Inflammatory macrophage treated with lipopolysaccharide for 1 hour (primary cell): ENCODE data around the gene TAL2.
A peak's percentile ranks its signal among the peaks of the same experiment; 100 is the strongest.
"Not testable (repeated sequence)": the region's sequence is repeated elsewhere in the genome, so short reads cannot be mapped to it uniquely, and the experiment has no call there.

Experiments
- DNase-seq, 2 donors: peaks; one replicate each; pipeline ENCODE4 v3.0.0-alpha.2; 2020 to 2022

Gene TAL2

DNA sequence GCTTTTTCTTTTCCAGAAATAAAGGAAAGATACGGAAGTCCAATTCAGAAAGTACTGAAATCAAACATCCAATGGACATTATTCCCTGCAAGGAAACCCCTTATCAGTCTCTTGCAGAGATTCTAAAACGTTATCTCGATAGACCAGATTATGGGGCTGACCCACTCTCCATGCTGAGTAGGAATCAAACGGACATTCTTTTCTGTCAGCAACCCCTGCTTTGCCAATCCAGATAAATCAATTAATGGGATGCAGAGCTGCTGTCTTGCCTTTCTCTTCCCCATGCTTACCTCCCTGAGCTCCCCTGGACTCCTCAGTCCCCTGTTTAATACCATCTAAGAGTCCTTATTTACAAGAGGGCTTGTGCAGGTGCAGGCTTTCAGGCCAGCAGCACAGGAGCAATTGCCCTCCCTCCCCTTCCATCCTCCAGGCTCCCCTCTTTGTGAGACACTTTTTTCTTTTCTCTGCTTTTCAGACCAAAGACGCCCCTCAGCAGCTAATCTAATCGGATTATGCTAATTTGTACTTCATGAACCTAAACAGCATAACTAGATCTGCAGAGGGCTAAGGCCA lies 14.2 kb downstream of the TAL2 start:
- no peak for DNase-seq

- DNase-seq: no peak
Measured at GRCh38 chr9:105678163-105678562, 15.9 kb downstream of the TAL2 start.

DNA sequence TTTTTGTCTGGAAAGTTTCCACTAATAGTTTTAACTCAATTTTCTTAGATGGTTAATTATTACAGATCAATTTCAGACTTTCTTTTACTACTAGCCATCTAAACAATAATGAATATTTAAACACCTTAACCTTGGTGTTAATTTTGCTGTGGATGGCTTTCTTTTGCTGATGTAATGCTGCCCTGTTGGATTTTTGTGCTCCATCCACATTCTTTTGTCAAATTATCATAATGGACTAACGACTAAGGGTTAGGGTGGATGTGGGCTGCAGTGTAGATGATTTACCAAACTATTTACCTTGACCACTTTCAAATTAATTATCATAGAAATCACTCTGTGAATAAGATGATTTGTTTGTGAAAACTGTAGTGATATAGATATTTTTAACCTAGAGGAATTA lies 16.5 kb downstream of the TAL2 start:
- DNase-seq: no peak

DNA sequence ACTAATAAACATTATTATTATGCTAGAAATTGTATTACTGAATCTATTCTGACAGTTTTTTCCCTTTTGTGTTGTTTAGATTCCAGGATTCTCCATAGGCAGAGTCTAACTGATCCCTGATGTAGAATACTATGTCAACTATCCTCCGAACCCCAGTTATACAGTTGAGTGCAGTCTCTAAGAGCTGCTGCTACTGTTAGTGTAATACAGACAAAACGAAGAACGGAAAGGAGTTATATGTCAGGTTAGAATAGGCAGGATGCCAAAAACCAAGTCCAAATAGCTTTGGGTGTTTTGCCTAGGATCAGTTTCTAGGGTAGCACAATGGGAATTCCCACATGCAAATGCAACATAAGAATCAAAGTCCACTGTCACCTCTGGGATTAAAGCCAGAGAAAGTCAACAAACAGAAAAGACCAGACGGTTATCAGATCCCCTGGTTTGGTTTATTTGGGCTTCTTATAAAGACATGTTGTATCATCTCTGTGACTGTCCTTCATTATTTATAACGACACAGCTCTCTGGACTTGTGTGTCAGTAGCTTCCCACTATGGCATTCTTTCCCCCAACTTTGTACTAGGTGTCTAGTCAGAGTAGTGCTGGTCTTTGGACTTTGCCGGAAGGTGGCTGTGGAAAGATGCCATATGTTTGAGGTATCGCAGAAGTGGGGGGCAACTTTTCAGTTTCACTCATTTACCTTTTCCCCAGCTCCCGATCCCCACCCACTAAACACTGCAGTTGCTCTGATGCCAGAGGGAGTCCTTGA lies 17.2 kb downstream of the TAL2 start:
- no peak for DNase-seq

- no peak for DNase-seq
Measured at GRCh38 chr9:105681313-105681712, 19.1 kb downstream of the TAL2 start.

DNA sequence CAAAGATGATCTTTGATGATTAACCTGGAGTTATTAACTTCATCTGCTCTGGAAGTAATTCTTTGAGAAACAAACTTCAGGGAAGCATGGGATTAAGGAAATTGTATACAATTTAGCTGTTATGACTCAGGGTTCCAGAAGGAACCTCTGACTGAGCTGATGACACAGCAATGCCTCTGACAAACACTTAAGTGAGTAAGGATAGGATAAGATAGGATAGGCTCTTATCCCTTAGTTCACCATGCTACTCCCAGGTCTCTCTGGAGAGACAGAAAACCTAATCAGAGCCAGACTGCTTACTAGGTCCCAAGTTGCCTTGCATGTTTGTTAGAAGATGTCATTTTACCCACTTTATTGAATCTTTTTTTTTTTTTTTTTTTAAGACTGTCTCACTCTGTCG lies 19.5 kb downstream of the TAL2 start:
- no peak for DNase-seq

GRCh38 chr9:105683688-105684275 lies 21.5 kb downstream of the TAL2 start:
- no peak for DNase-seq

DNA sequence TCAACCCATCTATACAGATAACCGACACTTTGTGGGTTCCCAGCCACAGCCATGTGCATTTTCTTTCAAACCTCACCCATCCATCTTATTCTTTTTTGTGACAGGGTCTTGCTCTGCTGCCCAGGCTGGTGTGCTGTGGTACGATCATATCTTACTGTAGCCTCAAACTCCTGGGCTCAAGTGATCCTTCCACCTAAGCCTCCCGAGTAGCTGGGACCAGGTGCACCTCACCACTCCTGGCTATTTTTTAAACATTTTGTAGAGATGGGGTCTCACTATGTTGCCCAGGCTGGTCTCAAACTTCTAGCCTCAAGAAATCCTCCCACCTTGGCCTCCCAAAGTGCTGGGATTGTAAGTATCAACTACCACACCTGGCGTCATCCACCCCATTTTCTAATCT lies 24.7 kb downstream of the TAL2 start:
- no peak for DNase-seq

DNA sequence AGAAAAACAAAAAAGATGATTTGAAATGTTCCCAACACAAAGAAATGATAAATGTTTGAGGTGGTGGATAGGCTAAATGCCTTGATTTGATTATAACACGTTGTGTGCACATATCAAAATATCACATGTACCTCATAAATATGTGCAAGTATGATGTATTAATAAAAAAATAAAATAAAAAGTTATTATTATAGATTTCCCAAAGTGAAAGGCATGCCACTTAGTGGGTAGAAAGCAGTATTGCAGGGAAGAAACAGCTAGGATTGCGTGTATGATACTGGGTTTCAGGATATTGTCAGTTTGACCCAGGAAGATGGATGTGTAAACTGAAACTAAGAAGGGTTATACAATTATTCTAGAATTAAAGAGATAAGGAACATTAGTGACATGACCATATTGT lies 28.5 kb downstream of the TAL2 start:
- peak; percentile 11 to 15 for DNase-seq

GRCh38 chr9:105693435-105694189 lies 31.4 kb downstream of the TAL2 start:
- peak; percentile 37 to 47 for DNase-seq

DNA sequence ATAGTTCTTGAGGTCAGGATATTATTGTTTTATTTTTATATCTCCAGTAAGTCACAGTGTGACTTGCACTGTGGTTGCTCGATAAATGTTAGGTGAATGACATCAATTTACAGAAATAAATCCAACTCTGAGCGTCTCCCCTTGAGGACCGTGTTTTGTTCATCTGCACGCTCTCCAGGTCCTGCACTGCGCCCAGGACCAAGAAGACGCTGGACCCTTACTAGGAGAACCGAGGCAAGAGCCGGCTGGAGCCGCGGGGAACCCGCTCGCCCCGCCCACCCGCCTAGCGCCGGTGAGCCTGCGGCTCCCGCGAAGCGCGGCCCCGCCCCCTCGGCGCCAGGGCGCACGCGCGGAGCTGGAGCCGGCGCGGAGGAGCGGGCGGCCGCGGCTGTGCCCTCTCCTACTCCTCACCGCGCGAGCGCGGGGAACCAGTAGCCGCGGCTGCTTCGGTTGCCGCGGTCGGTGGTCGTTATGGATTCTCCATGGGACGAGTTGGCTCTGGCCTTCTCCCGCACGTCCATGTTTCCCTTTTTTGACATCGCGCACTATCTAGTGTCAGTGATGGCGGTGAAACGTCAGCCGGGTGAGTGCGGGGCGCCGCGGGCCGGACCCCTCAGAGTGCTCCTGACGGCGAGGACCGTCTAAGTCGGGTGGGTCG lies 32.1 kb downstream of the TAL2 start, which contains the start of gene TMEM38B:
TMEM38B (plus strand) TSS at position 352 of the 658 bp plus-strand sequence; CDS start at position 472, 120 bp downstream.
- peak; percentile 63 to 85 for DNase-seq

DNA sequence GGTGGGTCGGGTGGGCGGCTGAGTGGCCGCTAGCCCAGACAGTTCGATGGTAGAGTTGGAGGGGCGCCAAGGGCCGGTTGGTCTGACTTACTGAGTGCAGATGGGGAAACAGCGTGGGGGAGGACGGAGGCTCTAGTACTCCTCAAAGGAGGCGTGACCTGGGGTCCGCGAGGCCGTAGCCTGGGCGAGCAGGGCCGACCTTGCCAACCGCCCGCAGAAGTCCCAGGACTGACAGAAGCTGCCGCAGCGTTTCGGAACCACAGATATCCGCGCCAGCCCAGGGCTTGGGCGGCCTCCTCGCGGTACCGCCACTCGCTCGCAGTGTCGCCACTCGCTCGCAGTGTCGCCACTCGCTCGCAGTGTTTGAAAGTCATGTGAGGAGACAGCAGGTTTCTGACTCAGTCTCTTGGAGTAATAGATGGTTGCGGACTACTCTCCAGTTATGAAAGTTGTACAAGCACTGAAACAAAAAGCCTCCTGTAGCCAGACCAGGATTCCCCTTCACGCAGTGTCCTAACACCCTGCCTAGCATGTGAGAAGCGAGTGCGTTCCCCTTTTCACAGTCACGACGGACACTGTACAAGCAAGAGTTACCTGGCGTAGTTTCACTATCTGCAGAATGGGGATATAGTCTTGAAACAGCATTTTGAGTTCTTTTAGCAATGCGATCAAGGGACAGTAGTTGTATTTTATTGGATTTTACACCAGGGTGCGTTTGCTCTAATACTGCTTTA lies 32.8 kb downstream of the TAL2 start:
- DNase-seq: peak; percentile 75 to 89

DNA sequence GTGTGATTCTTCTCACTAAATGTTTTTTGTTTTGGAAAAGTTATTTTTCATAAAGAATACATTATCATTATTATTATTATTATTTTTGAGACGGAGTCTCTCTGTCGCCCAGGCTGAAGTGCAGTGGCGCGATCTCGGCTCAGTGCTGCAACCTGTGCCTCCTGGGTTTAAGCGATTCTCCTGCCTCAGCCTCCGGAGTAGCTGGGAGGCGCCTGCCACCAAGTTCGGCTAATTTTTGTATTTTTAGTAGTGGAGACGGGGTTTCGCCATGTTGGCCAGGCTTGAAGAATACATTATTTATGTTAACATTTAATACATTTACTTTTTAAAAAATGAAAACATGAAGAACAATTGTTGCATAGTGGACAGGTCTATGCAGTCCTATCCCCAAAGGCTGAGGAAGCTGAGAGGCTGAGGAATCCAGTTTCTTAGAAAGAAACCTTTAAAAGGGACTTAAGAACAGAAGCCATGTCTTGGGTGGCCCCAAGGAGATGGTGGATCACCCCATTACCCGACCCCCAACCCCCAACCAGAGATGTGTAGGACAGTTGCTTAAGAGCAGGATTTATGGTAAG lies 34.0 kb downstream of the TAL2 start:
- no peak for DNase-seq

DNA sequence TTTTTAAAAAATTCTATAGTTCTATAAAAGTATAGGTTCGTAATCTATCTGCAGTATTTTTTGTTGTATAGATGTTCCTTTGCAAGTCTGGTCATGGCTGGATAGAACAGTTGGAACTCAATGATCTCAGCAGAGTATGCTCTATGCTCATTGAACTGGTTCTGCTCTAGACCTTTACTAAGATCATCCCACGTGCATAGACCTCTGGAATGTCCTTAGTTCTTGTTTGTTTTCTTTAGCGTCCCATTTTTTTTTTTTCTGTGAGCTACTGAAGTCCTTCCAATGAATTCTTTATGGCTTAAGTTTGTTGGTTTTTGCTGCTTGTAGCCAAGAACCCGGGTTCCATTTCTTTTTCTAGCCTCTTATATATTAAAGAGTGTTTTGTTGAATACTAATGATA lies 35.6 kb downstream of the TAL2 start:
- no peak for DNase-seq

GRCh38 chr9:105698348-105698870 lies 36.2 kb downstream of the TAL2 start:
- DNase-seq: no peak

- DNase-seq: no peak
Measured at GRCh38 chr9:105700668-105701067, 38.4 kb downstream of the TAL2 start.

DNA sequence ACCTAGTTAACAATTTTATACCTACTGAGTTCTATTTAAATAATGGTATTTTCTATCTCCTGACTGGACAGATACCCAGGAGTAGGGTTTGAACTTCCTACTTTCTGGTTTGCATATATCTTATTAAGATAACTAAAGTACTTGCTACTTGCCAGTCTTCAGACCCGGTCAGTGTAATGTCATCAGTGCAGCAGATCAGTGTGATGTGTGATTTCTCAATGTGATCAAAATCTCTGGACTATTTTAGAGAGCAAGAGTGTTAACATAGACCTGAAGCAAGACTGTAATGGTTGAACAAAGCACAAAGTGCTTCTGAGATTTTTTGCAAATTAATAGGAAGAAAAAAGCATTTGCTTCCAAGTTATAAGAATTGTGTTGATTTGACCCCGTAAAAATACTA lies 38.9 kb downstream of the TAL2 start:
- no peak for DNase-seq

GRCh38 chr9:105702207-105702606 lies 40.0 kb downstream of the TAL2 start:
- no peak for DNase-seq

- DNase-seq: not testable (repeated sequence)
Measured at GRCh38 chr9:105703638-105704037, 41.4 kb downstream of the TAL2 start.

DNA sequence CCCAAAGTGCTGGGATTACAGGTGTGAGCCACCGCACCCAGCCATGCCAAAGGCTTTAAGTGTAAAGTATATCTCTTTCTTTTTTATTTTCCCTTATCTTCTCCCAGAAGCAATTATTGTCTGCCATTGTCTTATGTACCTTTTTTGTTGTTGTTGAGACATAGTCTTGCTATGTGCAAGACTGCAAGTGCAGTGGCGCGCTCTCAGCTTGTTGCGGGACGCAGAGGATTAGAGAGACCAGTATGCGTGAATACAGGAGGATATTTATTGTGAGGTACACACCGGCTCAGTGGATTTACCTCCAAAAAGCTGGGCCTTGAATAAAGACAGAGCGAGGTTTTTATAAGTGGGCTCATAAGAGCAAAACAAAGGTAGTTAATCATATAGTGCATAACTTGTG lies 43.9 kb downstream of the TAL2 start:
- no peak for DNase-seq

DNA sequence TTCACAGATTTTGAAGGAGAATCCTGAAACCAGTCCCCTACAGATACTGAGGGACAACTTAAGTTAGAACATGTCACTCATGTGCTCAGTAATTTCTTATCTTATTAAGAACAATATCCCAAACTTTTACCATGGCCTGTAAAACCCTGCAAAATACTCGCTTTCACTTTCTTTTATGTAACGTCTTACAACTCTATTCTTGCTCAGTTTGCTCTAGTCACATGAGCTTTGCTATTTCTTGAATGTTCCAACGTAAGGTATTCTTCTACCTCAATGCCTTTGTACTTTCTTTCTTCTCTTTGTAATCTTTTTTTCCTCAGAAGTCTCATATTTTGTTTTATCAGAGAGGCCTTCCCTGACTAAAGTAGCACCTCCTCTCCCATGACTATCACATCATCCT lies 46.1 kb downstream of the TAL2 start:
- DNase-seq: peak in 1 of 2 donors; percentile 6

GRCh38 chr9:105710638-105711037 lies 48.4 kb downstream of the TAL2 start:
- no peak for DNase-seq
